GM13976 (cell line): ENCODE results near the gene CCNI.
"Not testable (repeated sequence)": the region's sequence is repeated elsewhere in the genome, so short reads cannot be mapped to it uniquely, and the experiment has no call there.

Source experiments
- DNase-seq: peaks from one replicate; pipeline ENCODE4 v3.0.0; 2012; ENCODE audit warnings: low spot score
- in situ Hi-C: fragments of 300-500 bp; cut with MboI; formaldehyde crosslinking; loops from one replicate; pipeline ENCODE4 v1.12.0; 2022; ENCODE audit warnings: low sequenced_read_pairs, mixed read lengths, inconsistent platforms; ENCODE audit not compliant: unreplicated experiment
- TF ChIP-seq, protein P1 (sequence below): IDR thresholded peaks from 2 replicates; pipeline ENCODE4 v1.5.1; 2012; ENCODE audit warnings: borderline replicate concordance, mild to moderate bottlenecking; ENCODE audit not compliant: insufficient read depth; ENCODE audit errors: extremely low read depth, missing control alignments, control extremely low read depth

Gene CCNI

DNA sequence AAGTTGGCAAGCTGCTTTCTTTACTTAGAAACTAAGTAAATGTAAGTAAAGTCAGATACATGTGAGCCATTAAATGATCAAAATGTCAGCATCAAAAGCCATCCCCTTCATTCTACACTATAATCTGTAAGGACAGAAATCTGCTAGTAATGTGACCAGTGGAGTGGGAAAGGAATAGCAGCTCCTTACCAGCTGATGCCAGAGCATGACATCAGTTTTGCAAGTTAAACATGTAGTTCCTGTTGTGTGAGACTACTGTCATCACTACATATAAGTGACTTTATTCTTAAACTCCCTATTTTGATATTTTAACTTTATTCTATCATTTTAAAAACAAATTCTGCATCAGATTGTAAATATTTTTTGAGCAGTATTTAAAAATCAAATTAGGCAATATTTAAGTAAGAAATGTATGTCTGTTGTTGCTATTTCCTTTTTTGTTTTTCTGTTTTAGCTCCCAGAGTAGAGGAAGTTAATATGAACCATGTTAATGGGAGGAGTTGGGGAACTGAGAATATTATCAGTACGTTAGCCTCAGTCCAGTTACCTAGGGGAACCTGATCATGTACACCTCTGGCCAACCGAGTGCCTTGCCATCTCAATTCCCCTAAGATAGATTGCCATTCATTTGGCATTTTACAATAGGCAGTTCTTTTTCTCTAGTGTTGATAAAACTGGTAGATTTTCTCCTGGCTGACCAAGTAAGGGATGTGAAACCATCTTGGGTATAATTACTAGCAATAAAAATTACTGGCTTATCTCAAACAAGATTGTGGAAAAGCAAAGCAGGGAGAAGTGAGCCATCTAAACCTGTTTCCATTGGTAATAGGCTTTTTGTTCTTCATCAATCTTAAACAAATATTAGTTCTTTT is 34.7 kb downstream of the CCNI start:
- in situ Hi-C loops = loop anchor here (25.0 kb wide), 1 partner anchor 529 kb away; no protein-coding TSS in a partner anchor
- TF ChIP-seq, protein P1, sequence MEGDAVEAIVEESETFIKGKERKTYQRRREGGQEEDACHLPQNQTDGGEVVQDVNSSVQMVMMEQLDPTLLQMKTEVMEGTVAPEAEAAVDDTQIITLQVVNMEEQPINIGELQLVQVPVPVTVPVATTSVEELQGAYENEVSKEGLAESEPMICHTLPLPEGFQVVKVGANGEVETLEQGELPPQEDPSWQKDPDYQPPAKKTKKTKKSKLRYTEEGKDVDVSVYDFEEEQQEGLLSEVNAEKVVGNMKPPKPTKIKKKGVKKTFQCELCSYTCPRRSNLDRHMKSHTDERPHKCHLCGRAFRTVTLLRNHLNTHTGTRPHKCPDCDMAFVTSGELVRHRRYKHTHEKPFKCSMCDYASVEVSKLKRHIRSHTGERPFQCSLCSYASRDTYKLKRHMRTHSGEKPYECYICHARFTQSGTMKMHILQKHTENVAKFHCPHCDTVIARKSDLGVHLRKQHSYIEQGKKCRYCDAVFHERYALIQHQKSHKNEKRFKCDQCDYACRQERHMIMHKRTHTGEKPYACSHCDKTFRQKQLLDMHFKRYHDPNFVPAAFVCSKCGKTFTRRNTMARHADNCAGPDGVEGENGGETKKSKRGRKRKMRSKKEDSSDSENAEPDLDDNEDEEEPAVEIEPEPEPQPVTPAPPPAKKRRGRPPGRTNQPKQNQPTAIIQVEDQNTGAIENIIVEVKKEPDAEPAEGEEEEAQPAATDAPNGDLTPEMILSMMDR = no peak
- no peak for DNase-seq

DNA sequence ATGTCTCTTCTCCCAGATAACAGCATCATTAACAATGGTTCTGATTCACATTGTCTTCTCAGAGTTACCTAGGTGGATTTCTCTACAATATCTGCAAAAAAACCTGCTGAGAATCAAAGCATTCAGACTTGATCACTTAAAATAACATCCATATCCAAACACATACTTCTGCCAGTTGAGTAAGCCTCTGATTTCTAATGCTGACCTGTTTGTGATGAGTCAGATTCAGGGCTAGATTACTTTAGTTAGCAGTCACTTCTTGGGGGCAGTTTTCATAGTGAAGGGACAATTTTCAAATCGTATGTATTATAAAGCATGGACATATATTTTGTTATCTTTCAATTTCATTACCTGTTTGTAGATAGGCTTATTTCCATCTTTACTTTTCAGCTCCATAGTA is 35.5 kb downstream of the CCNI start:
- no peak for DNase-seq
- in situ Hi-C loops = loop anchor here (25.0 kb wide), 1 partner anchor 528 kb away; no protein-coding TSS in a partner anchor
- TF ChIP-seq, protein P1 = no peak

DNA sequence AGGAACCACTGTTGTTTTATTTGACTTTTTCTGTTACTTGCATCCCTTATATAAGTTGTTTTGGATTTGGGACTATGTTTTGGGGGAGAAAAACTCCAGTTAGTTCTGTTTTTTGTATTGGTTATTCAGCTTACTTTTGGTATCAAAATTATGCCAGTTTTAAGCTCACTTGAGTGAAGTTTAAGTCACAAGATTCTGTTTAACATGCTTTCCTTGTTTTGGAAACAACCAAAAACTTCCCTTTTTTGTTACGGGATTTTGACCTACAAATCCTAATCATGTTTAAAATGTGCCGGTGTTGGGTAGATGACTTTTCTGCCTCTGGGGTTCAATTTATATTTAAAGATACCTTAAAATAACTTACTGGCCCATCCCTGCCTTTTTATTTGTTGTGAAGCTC is 36.0 kb downstream of the CCNI start:
- DNase-seq = no peak
- TF ChIP-seq, protein P1 = no peak
- in situ Hi-C loops = loop anchor here (25.0 kb wide), 1 partner anchor 527 kb away; no protein-coding TSS in a partner anchor

DNA sequence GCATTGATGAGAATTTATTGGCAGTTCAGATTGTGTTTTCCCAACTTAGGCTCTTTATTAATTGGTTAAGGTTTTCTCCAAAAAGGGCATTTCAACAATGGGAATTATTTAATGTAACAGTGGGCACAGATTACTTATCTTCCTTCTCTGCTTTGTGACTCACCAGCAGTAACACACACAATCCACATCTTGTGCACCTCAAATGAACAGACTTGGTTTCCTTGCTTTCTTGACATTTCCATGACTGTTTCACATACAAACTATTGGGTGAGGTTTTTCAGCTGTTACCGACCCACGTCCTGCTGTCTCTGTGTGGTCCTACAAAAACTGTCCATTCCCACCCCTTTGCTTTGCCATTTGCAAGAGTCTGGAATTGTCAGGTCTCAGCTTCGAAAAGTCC is 38.1 kb downstream of the CCNI start:
- in situ Hi-C loops = loop anchor here (25.0 kb wide), 1 partner anchor 525 kb away; no protein-coding TSS in a partner anchor
- no peak for DNase-seq
- TF ChIP-seq, protein P1 = no peak

DNA sequence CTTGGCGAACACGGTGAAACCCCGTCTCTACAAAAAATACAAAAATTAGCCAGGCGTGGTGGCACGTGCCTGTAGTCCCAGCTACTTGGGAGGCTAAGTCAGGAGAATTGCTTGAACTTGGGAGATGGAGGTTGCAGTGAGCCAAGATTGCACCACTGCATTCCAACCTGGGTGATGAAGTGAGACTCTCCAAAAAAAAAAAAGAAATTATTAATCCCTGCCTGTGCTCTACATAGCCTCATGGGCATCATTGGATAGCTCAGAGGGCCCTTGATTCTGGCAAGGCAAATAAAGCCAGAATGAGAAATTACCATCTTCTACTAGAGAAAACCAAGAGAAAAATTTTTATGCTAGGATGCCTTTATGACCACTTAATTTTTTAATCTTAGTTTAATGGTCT is 38.6 kb downstream of the CCNI start:
- in situ Hi-C loops = loop anchor here (25.0 kb wide), 1 partner anchor 525 kb away; no protein-coding TSS in a partner anchor
- DNase-seq = not testable (repeated sequence)

DNA sequence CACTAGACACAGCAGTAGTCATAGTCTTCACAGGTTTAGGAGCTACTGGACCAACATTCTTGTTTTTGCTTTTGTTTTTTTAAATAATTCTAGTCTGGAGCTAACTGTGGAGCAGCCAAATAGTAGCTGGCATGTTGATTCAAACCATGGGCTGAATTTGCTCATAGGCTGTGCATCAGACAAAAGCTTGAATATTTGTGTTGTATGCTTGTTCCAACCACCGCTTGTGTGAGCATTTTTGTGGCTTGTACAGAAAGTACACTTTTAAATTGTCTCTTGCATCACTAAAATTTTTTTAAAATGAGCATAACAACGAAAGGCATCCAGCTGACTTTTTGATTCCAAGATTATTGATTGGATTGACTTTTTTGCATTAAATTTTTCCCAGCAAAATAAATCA is 39.6 kb downstream of the CCNI start:
- TF ChIP-seq, protein P1 = no peak
- in situ Hi-C loops = loop anchor here (25.0 kb wide), 1 partner anchor 524 kb away; no protein-coding TSS in a partner anchor
- DNase-seq = no peak

DNA sequence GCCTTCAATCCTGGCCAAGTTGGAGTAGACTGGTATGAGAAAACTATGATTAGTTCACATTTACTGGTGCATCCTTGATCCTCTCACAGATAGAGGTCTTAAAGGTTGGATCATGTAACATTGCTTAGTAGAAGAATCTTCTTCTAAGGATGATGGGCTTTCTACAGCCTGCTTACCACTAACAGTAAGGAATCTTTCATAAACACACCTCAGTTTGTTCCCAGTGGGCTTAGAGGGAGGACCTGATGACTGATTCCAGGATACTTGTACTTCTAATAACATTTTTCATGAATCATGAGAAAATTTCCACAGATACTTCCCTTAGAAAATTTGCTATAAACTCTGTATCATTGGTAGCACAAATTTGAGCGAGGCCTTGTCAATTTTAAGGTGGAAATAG is 40.6 kb downstream of the CCNI start:
- no peak for DNase-seq
- TF ChIP-seq, protein P1 = no peak
- in situ Hi-C loops = loop anchor here (25.0 kb wide), 1 partner anchor 523 kb away; no protein-coding TSS in a partner anchor
